Upper lobe of right lung (tissue), 1 donor: ENCODE measurements around the gene UBAC2. TPM values are rescaled to one million over a fixed set of nuclear protein-coding genes. Genes with fewer than 3 reads are reported as not detected.

Experiments
- ATAC-seq: fragments of 200-7000 bp; cut with Tn5 transposase; one replicate; pipeline ENCODE4 v1.9.1; 2020; ENCODE audit warnings: mild to moderate bottlenecking, moderate library complexity
- DNase-seq: peaks from one replicate; pipeline ENCODE4 v3.0.0-alpha.2; 2020
- H3K27ac ChIP-seq: fragments of 200-600 bp; one replicate; pipeline ENCODE4 v1.8.0; 2022
- H3K27me3 ChIP-seq: fragments of 200-600 bp; one replicate; pipeline ENCODE4 v1.8.0; 2022; ENCODE audit warnings: mild to moderate bottlenecking
- H3K36me3 ChIP-seq: fragments of 200-600 bp; one replicate; pipeline ENCODE4 v1.8.0; 2022
- H3K4me1 ChIP-seq: fragments of 200-600 bp; one replicate; pipeline ENCODE4 v1.8.0; 2022
- H3K4me3 ChIP-seq: fragments of 200-600 bp; one replicate; pipeline ENCODE4 v1.8.0; 2022; ENCODE audit warnings: mild to moderate bottlenecking
- H3K9me3 ChIP-seq: fragments of 200-600 bp; one replicate; pipeline ENCODE4 v1.8.0; 2022
- CTCF ChIP-seq: fragments of 200-600 bp; IDR thresholded peaks from one replicate; pipeline ENCODE4 v1.8.0; 2022; ENCODE audit warnings: antibody characterized with exemption
- intact Hi-C: fragments of 100-400 bp; cut with DNase I; formaldehyde crosslinking; loops from one replicate; pipeline ENCODE4 v1.11.0; 2022
- total RNA-seq: library from RNA; stranded (reverse); fragmentation: NEBNext Ultra II Directional; extraction: Animal tissue kit (Norgen Biotek cat#: 25700); gene quantifications from one replicate; pipeline ENCODE4 v1.2.1, GENCODE V29; 2021
- donor health status: DM: no; HTN: yes; CAD: no; lungs with severe emphysema.

Gene UBAC2
- total RNA-seq, 1 donor from 2014 or later: 50.2 TPM

- no peak for ATAC-seq
These were observed 176.3 kb downstream of the UBAC2 start for GRCh38 chr13:99376924-99377323.

GRCh38 chr13:99377641-99378040 is 177.0 kb downstream of the UBAC2 start:
- ATAC-seq: no peak
- Histone ChIP-seq H3K27me3 (no peaks in the 10 kb centered on the region), H3K36me3 (peaks cover 18% of the 10 kb centered on the region), H3K4me3 (no peak overlapping the region), H3K27ac (no peak overlapping the region), H3K4me1 (no peaks in the 10 kb centered on the region), H3K9me3 (no peaks in the 10 kb centered on the region)
- DNase-seq: no peak
- TF ChIP-seq CTCF: no peak
- intact Hi-C loops: no loop called here

More at GRCh38 chr13:99376924-99377323, 176.3 kb downstream of the UBAC2 start:
- DNase-seq: no peak
- Histone ChIP-seq H3K4me3 (no peak overlapping the region), H3K4me1 (no peaks in the 10 kb centered on the region), H3K27me3 (no peaks in the 10 kb centered on the region), H3K9me3 (no peaks in the 10 kb centered on the region), H3K27ac (no peak overlapping the region), H3K36me3 (peaks cover 18% of the 10 kb centered on the region)
- intact Hi-C loops: no loop called here
- TF ChIP-seq CTCF: no peak

- no peak for TF ChIP-seq CTCF
- no peaks in the 10 kb centered on the region for H3K4me1 ChIP-seq
- ATAC-seq (no peak), DNase-seq (no peak)
- intact Hi-C loops: no loop called here
- H3K9me3 ChIP-seq: no peaks in the 10 kb centered on the region
- no peaks in the 10 kb centered on the region for H3K27me3 ChIP-seq
- H3K36me3 ChIP-seq: peaks cover 18% of the 10 kb centered on the region
- no peak overlapping the region for H3K4me3 ChIP-seq
- no peak overlapping the region for H3K27ac ChIP-seq
These were observed 178.5 kb downstream of the UBAC2 start for GRCh38 chr13:99378985-99379733.

GRCh38 chr13:99379856-99380801 is 179.5 kb downstream of the UBAC2 start:
- Histone ChIP-seq H3K4me1 (no peaks in the 10 kb centered on the region), H3K27me3 (no peaks in the 10 kb centered on the region), H3K4me3 (no peak overlapping the region), H3K27ac (no peak overlapping the region), H3K9me3 (no peaks in the 10 kb centered on the region), H3K36me3 (peaks cover 21% of the 10 kb centered on the region)
- intact Hi-C loops: no loop called here
- no peak for TF ChIP-seq CTCF
- ATAC-seq (no peak), DNase-seq (no peak)

- no peaks in the 10 kb centered on the region for H3K4me1 ChIP-seq
- no peaks in the 10 kb centered on the region for H3K9me3 ChIP-seq
- no peak overlapping the region for H3K4me3 ChIP-seq
- H3K36me3 ChIP-seq: peaks cover 30% of the 10 kb centered on the region
- TF ChIP-seq CTCF: no peak
- ATAC-seq: no peak
- intact Hi-C loops: no loop called here
- H3K27me3 ChIP-seq: no peaks in the 10 kb centered on the region
- H3K27ac ChIP-seq: no peak overlapping the region
- no peak for DNase-seq
These were observed 180.4 kb downstream of the UBAC2 start for GRCh38 chr13:99380921-99381645.
